HCT116 (cell line): ENCODE measurements around the gene C16orf78. TPM values are rescaled to one million over a fixed set of nuclear protein-coding genes. Genes with fewer than 3 reads are reported as not detected.

ENCODE experiments used
- ATAC-seq: fragments of 200-7000 bp; cut with Tn5 transposase; 2 replicates; pipeline ENCODE4 v1.9.1; 2020; ENCODE audit warnings: mild to moderate bottlenecking, moderate library complexity
- BruUV-seq: library from RNA; stranded (reverse); fragments of 400-500 nt; replicated peaks from 2 replicates; lab custom pipeline; 2021; lab: Mats Ljungman, UMichigan
- CTCF ChIA-PET: fragments of 300-600 bp; sonication (Branson Sonifier 250); formaldehyde crosslinking; loops from one replicate; lab custom pipeline; 2021; ENCODE audit warnings: antibody characterized with exemption; lab: Charles Lee
- POLR2A ChIA-PET: fragments of 300-600, 350-600 bp; sonication (Branson Sonifier 250); formaldehyde crosslinking; loops from one replicate; lab custom pipeline; 2021; ENCODE audit warnings: antibody characterized with exemption; lab: Charles Lee
- RAD21 ChIA-PET, 2 experiments: fragments of 300-600 bp; sonication (Branson Sonifier 250); formaldehyde crosslinking; loops; one replicate each; lab custom pipeline; 2023; ENCODE audit warnings: low total read pairs in 2 of 2; ENCODE audit not compliant: uncharacterized antibody in 2 of 2, unreplicated experiment in 2 of 2, low non-redundant PET in 1 of 2; lab: Charles Lee
- DNase-seq: peaks from one replicate; pipeline ENCODE4 v3.0.0-alpha.2; 2010; ENCODE audit warnings: low read depth, low spot score
- H2AFZ ChIP-seq: fragments of 200-600 bp; shearing (Covaris generic), sonication (generic); 2 replicates; pipeline ENCODE4 v1.6.1; 2017; ENCODE audit warnings: low read depth, mixed run types, mixed read lengths, antibody characterized with exemption, low read length; ENCODE audit not compliant: poor library complexity, severe bottlenecking
- H3K27ac ChIP-seq: 2 replicates; pipeline ENCODE4 v1.5.1; 2012; ENCODE audit warnings: low read depth, low read length
- H3K27me3 ChIP-seq: fragments of 200-600 bp; sonication (generic); 2 replicates; pipeline ENCODE4 v1.6.1; 2016; ENCODE audit warnings: mixed run types, low read length, mixed read lengths; ENCODE audit not compliant: insufficient read depth
- H3K36me3 ChIP-seq, 2 experiments: fragments of 200-500 bp in 1 of 2; fragments of 200-600 bp in 1 of 2; sonication (Bioruptor generic) in 1 of 2; sonication (generic) in 1 of 2; 2 replicates each; pipeline versions ENCODE4 v1.5.1 to v1.6.1; 2014 to 2016; ENCODE audit warnings: low read length in 2 of 2, inconsistent platforms in 1 of 2, mixed read lengths in 1 of 2, mixed run types in 1 of 2; ENCODE audit not compliant: insufficient read depth in 2 of 2, control insufficient read depth in 1 of 2
- H3K4me1 ChIP-seq, 2 experiments: fragments of 200-600 bp in 1 of 2; sonication (generic) in 1 of 2; 2 replicates each; pipeline versions ENCODE4 v1.5.1 to v1.6.1; 2012 to 2017; ENCODE audit warnings: low read length in 2 of 2, inconsistent platforms in 1 of 2, mild to moderate bottlenecking in 1 of 2, mixed read lengths in 1 of 2, mixed run types in 1 of 2, moderate library complexity in 1 of 2; ENCODE audit not compliant: insufficient read depth in 2 of 2, control insufficient read depth in 1 of 2
- H3K4me2 ChIP-seq: fragments of 200-600 bp; sonication (generic); 2 replicates; pipeline ENCODE4 v1.6.1; 2017; ENCODE audit warnings: mixed run types, low read length, mixed read lengths
- H3K4me3 ChIP-seq, 2 experiments: fragments of 200-600 bp in 1 of 2; sonication (generic) in 1 of 2; replicated peaks in 1 of 2; 2 replicates each; pipeline ENCODE4 v1.5.1; 2011 to 2016; ENCODE audit warnings: low read length in 2 of 2, control low read depth in 1 of 2, low read depth in 1 of 2, mild to moderate bottlenecking in 1 of 2, mixed read lengths in 1 of 2, mixed run types in 1 of 2
- H3K79me2 ChIP-seq: fragments of 200-600 bp; sonication (generic); 2 replicates; pipeline ENCODE4 v1.6.1; 2017; ENCODE audit warnings: mild to moderate bottlenecking, mixed run types, low read length, moderate library complexity, mixed read lengths; ENCODE audit not compliant: insufficient read depth
- H3K9ac ChIP-seq: fragments of 200-600 bp; sonication (generic); 2 replicates; pipeline ENCODE4 v1.6.1; 2016; ENCODE audit warnings: low read length, mixed read lengths
- H3K9me2 ChIP-seq: fragments of 200-600 bp; sonication (generic), shearing (Covaris generic); 2 replicates; pipeline ENCODE4 v1.6.1; 2017; ENCODE audit warnings: mixed run types, mild to moderate bottlenecking, moderate library complexity; ENCODE audit not compliant: insufficient read depth
- H3K9me3 ChIP-seq, 2 experiments: fragments of 200-500 bp in 1 of 2; fragments of 200-600 bp in 1 of 2; sonication (Bioruptor generic) in 1 of 2; sonication (generic) in 1 of 2; 2 replicates each; pipeline ENCODE4 v1.6.1; 2014 to 2017; ENCODE audit warnings: low read length in 2 of 2, mixed read lengths in 2 of 2, inconsistent platforms in 1 of 2, low read depth in 1 of 2, mild to moderate bottlenecking in 1 of 2, mixed run types in 1 of 2, moderate library complexity in 1 of 2; ENCODE audit not compliant: control insufficient read depth in 1 of 2, insufficient read depth in 1 of 2
- H4K20me1 ChIP-seq: fragments of 200-600 bp; sonication (generic), shearing (Covaris generic); 2 replicates; pipeline ENCODE4 v1.6.1; 2017; ENCODE audit warnings: mixed run types, mild to moderate bottlenecking, moderate library complexity; ENCODE audit not compliant: insufficient read depth
- CBX3 ChIP-seq: IDR thresholded peaks from 2 replicates; pipeline ENCODE4 v1.6.1; 2012; ENCODE audit warnings: low read depth
- CEBPB ChIP-seq: IDR thresholded peaks from 2 replicates; pipeline ENCODE4 v1.6.1; 2012; ENCODE audit warnings: low read depth
- EGR1 ChIP-seq: IDR thresholded peaks from 2 replicates; pipeline ENCODE4 v1.6.1; 2012; ENCODE audit warnings: low read depth
- ELF1 ChIP-seq: IDR thresholded peaks from 2 replicates; pipeline ENCODE4 v1.6.1; 2012; ENCODE audit warnings: low read depth, borderline replicate concordance
- EZH2 ChIP-seq: fragments of 200-600 bp; sonication (generic); IDR thresholded peaks from 2 replicates; pipeline ENCODE4 v1.6.1; 2017; ENCODE audit warnings: antibody characterized with exemption, mixed run types
- EZH2phosphoT487 ChIP-seq: fragments of 200-600 bp; IDR thresholded peaks from 2 replicates; pipeline ENCODE4 v1.6.1; 2018; ENCODE audit warnings: antibody characterized with exemption, borderline replicate concordance
- JUND ChIP-seq: IDR thresholded peaks from 2 replicates; pipeline ENCODE4 v1.6.1; 2012
- MAX ChIP-seq: IDR thresholded peaks from 2 replicates; pipeline ENCODE4 v1.6.1; 2012
- REST ChIP-seq: IDR thresholded peaks from 2 replicates; pipeline ENCODE4 v1.6.1; 2012; ENCODE audit warnings: low read depth
- SRF ChIP-seq: IDR thresholded peaks from 2 replicates; pipeline ENCODE4 v1.6.1; 2012; ENCODE audit warnings: low read depth
- ZFX ChIP-seq: fragments of 450-650 bp; IDR thresholded peaks from 2 replicates; pipeline ENCODE4 v1.6.1; 2017
- intact Hi-C: fragments of 100-400 bp; cut with micrococcal nuclease; formaldehyde crosslinking; loops from 2 replicates; pipeline ENCODE4 v1.10.0; 2022
- total RNA-seq: library from RNA; stranded (reverse); gene quantifications from one replicate; pipeline ENCODE4 v1.2.1, GENCODE V29; 2021; ENCODE audit not compliant: unreplicated experiment

C16orf78 gene
- total RNA-seq, 1 experiment from 2014 or later: not detected

- Histone ChIP-seq H3K9me3 (no peaks in the 10 kb centered on the region), H3K79me2 (no peaks in the 10 kb centered on the region), H2AFZ (no peak overlapping the region), H3K9me2 (no peaks in the 10 kb centered on the region), H3K4me1 (no peaks in the 10 kb centered on the region), H3K4me2 (no peak overlapping the region), H4K20me1 (no peaks in the 10 kb centered on the region), H3K9ac (no peak overlapping the region), H3K27me3 (peaks cover 44% of the 10 kb centered on the region), H3K27ac (no peak overlapping the region), H3K36me3 (no peaks in the 10 kb centered on the region), H3K4me3 (no peak overlapping the region)
- no peak for ATAC-seq
- POLR2A ChIA-PET: no interaction called here
- BruUV-seq: no TSS peak
- intact Hi-C loops: no loop called here
- TF ChIP-seq JUND (no peak), CEBPB (no peak), EZH2phosphoT487 (no peak), EZH2 (no peak), CBX3 (no peak), REST (no peak), ZFX (no peak), ELF1 (no peak), SRF (no peak), EGR1 (no peak), MAX (no peak)
- RAD21 ChIA-PET: no interaction called here
- CTCF ChIA-PET: no interaction called here
- no peak for DNase-seq
These were observed 33.1 kb upstream of the C16orf78 start for GRCh38 chr16:49340466-49340865.
